ENCODE results near the gene C6orf47.

- TF ChIP-seq SUZ12 (IDR thresholded peaks at IDR 0.05; ENCODE audit: extremely low read depth, insufficient read depth, insufficient read length) (no peak), ZNF274 (IDR thresholded peaks at IDR 0.05; ENCODE audit: low read depth, low read length) (no peak), YY1 (IDR thresholded peaks at IDR 0.05; ENCODE audit: insufficient read depth, insufficient read length) (no peak)
These were observed 7.5 kb downstream of the C6orf47 start for GRCh38 chr6:31652925-31653724.

Data from NT2/D1 (cell line).